HG03159 (cell line): ENCODE data around the gene CDKN1C.

Experiments
- ATAC-seq: cut with Tn5 transposase; IDR thresholded peaks from one replicate; pipeline ENCODE4 v1.9.1; 2021; ENCODE audit warnings: mild to moderate bottlenecking, moderate library complexity; ENCODE audit not compliant: unreplicated experiment

CDKN1C gene

GRCh38 chr11:2923446-2924375, 38.1 kb upstream of the CDKN1C start:
- no peak for ATAC-seq

GRCh38 chr11:2922655-2923054, 37.1 kb upstream of the CDKN1C start:
- ATAC-seq, result no peak

- no peak for ATAC-seq
These were observed 36.3 kb upstream of the CDKN1C start for GRCh38 chr11:2921742-2922493.

- ATAC-seq, result no peak
These were observed 35.7 kb upstream of the CDKN1C start for GRCh38 chr11:2921261-2921660.

- no peak for ATAC-seq
These were observed 34.8 kb upstream of the CDKN1C start for GRCh38 chr11:2920343-2920742.

GRCh38 chr11:2919837-2920236, 34.3 kb upstream of the CDKN1C start:
- no peak for ATAC-seq

- no peak for ATAC-seq
These were observed 33.6 kb upstream of the CDKN1C start for GRCh38 chr11:2919188-2919587.

GRCh38 chr11:2917842-2918490, 32.4 kb upstream of the CDKN1C start:
- ATAC-seq, result no peak

- ATAC-seq, result no peak
These were observed 31.5 kb upstream of the CDKN1C start for GRCh38 chr11:2916892-2917645.

- ATAC-seq, result no peak
These were observed 30.7 kb upstream of the CDKN1C start for GRCh38 chr11:2916114-2916891.

- ATAC-seq, result no peak
These were observed 29.9 kb upstream of the CDKN1C start for GRCh38 chr11:2915473-2915872.

- no peak for ATAC-seq
These were observed 29.1 kb upstream of the CDKN1C start for GRCh38 chr11:2914455-2915195.

- no peak for ATAC-seq
These were observed 28.2 kb upstream of the CDKN1C start for GRCh38 chr11:2913776-2914175.

GRCh38 chr11:2913019-2913431, 27.4 kb upstream of the CDKN1C start:
- no peak for ATAC-seq

GRCh38 chr11:2912498-2912897, 26.9 kb upstream of the CDKN1C start:
- ATAC-seq, result no peak

GRCh38 chr11:2911785-2912391, 26.3 kb upstream of the CDKN1C start:
- no peak for ATAC-seq

GRCh38 chr11:2911088-2911784, 25.7 kb upstream of the CDKN1C start:
- no peak for ATAC-seq

GRCh38 chr11:2910401-2910955, 24.9 kb upstream of the CDKN1C start:
- ATAC-seq, result no peak
